Subcutaneous adipose tissue (tissue), 4 donors: ENCODE data around the gene STXBP5. TPM values are rescaled to one million over a fixed set of nuclear protein-coding genes. Genes with fewer than 3 reads are reported as not detected.

Experiments
- CTCF ChIP-seq: fragments of 450-650 bp; IDR thresholded peaks from one replicate; pipeline ENCODE4 v1.5.1; 2016; ENCODE audit warnings: low read depth, mild to moderate bottlenecking, control low read depth, antibody characterized with exemption, moderate library complexity
- total RNA-seq, 4 donors: library from RNA; depleted of rRNA; stranded (reverse); fragments of >200 nt; gene quantifications; one replicate each; pipeline ENCODE4 v1.1.0, GENCODE V29; 2016

The STXBP5 gene
- total RNA-seq, 4 donors from 2014 or later: 21.3 to 31.3 (median 25.7) TPM

- TF ChIP-seq CTCF: no peak
These were observed 157.2 kb downstream of the STXBP5 start for GRCh38 chr6:147361311-147361981.

- TF ChIP-seq CTCF: no peak
These were observed 162.1 kb downstream of the STXBP5 start for GRCh38 chr6:147366290-147366689.

- TF ChIP-seq CTCF: no peak
These were observed 167.1 kb downstream of the STXBP5 start for GRCh38 chr6:147371325-147371724.

GRCh38 chr6:147372806-147373205 lies 168.6 kb downstream of the STXBP5 start:
- no peak for TF ChIP-seq CTCF

- no peak for TF ChIP-seq CTCF
These were observed 174.6 kb downstream of the STXBP5 start for GRCh38 chr6:147378819-147379218.

GRCh38 chr6:147381712-147382111 lies 177.5 kb downstream of the STXBP5 start:
- TF ChIP-seq CTCF: no peak

GRCh38 chr6:147382945-147383554 lies 178.8 kb downstream of the STXBP5 start:
- TF ChIP-seq CTCF: no peak
